C4-2B (cell line): ENCODE results near the gene ARHGEF25.

ENCODE experiments used
- ZFX ChIP-seq: fragments of 450-650 bp; IDR thresholded peaks from 2 replicates; pipeline ENCODE4 v1.6.1; 2017
- TF ChIP-seq, protein P1 (sequence below): fragments of 450-650 bp; conservative IDR thresholded peaks from 2 replicates; pipeline ENCODE4 v1.5.1; 2017; ENCODE audit warnings: mild to moderate bottlenecking

DNA sequence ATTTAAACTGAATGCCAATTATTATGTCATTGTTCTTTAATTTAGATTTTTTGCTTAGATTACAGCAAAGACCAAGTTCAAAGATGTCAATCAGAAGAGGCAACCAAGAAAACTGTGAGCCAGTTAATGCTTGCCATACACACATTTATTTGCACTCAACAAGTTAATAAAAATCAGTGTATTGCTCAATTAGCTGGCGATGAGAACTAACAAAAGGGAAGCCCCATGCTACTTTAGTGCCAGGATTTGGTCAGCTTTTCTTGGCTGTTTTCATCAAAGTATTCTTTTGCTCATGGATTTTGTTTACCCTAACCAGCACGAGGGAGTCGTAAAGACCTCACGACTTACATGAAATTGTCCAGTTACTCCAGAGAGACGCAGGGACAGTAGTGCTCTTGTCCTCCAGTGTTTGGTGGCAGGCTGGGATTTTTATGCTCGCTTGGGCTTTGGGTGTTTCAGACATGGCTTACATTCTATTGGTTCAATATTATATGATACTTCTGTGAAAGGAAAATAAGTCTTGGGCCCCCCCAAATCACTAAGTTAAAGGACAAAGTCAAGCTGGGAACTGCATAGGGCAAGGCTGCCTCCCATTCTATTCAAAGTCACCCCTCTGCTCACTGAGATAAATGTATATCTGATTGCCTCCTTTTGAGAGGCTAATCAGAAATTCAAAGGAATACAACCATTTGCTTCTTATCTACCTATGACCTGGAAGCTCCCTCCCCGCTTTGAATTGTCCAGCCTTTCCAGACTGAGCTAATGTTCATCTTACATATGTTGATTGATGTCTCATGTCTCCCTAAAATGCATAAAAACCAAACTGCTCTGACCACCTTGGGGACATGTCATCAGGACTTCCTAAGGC lies 29.2 kb downstream of the ARHGEF25 start:
- TF ChIP-seq, protein P1, sequence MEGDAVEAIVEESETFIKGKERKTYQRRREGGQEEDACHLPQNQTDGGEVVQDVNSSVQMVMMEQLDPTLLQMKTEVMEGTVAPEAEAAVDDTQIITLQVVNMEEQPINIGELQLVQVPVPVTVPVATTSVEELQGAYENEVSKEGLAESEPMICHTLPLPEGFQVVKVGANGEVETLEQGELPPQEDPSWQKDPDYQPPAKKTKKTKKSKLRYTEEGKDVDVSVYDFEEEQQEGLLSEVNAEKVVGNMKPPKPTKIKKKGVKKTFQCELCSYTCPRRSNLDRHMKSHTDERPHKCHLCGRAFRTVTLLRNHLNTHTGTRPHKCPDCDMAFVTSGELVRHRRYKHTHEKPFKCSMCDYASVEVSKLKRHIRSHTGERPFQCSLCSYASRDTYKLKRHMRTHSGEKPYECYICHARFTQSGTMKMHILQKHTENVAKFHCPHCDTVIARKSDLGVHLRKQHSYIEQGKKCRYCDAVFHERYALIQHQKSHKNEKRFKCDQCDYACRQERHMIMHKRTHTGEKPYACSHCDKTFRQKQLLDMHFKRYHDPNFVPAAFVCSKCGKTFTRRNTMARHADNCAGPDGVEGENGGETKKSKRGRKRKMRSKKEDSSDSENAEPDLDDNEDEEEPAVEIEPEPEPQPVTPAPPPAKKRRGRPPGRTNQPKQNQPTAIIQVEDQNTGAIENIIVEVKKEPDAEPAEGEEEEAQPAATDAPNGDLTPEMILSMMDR, result no peak
- TF ChIP-seq ZFX, result no peak
